ENCODE data around the gene SDR39U1.
"Not testable (repeated sequence)": the region's sequence is repeated elsewhere in the genome, so short reads cannot be mapped to it uniquely, and the experiment has no call there.

GRCh38 chr14:24470450-24470849 lies 27.9 kb upstream of the SDR39U1 start:
- TF ChIP-seq CTCF (IDR thresholded peaks at IDR 0.05; ENCODE audit: low read depth, low read length, poor library complexity, severe bottlenecking); EZH2phosphoT487 (IDR thresholded peaks at IDR 0.05; ENCODE audit: borderline replicate concordance, low read length): not testable (repeated sequence)
